Neural cell (in vitro differentiated cells): Measurements from ENCODE around the gene CENPP. TPM values are rescaled to one million over a fixed set of nuclear protein-coding genes. Genes with fewer than 3 reads are reported as not detected.

Source experiments
- H2AFZ ChIP-seq: fragments of 200-600, 300-800 bp; sonication (generic), shearing (Covaris generic); 2 replicates; pipeline ENCODE4 v1.6.0; 2014; ENCODE audit warnings: low read depth, mild to moderate bottlenecking, antibody characterized with exemption, low read length, moderate library complexity
- H3F3A ChIP-seq: fragments of 200-600 bp; shearing (Covaris generic); 2 replicates; pipeline ENCODE4 v1.6.1; 2016; ENCODE audit warnings: mild to moderate bottlenecking, moderate library complexity, mixed read lengths, antibody characterized with exemption, low read length; ENCODE audit not compliant: insufficient read depth, poor library complexity, severe bottlenecking
- H3K27ac ChIP-seq: fragments of 200-600, 300-800 bp; sonication (generic), shearing (Covaris generic); 2 replicates; pipeline ENCODE4 v1.5.1; 2014; ENCODE audit warnings: mild to moderate bottlenecking, low read length, moderate library complexity
- H3K27me3 ChIP-seq: fragments of 300-800, 200-600 bp; sonication (generic), shearing (Covaris generic); 2 replicates; pipeline ENCODE4 v1.6.0; 2014; ENCODE audit warnings: mild to moderate bottlenecking, low read depth, low read length, moderate library complexity; ENCODE audit not compliant: insufficient read depth
- H3K36me3 ChIP-seq: fragments of 300-800, 200-600 bp; sonication (generic), shearing (Covaris generic); 2 replicates; pipeline ENCODE4 v1.5.1; 2014; ENCODE audit warnings: mild to moderate bottlenecking, antibody characterized with exemption, low read length, moderate library complexity; ENCODE audit not compliant: insufficient read depth
- H3K4me2 ChIP-seq: fragments of 300-800, 200-600 bp; sonication (generic), shearing (Covaris generic); 2 replicates; pipeline ENCODE4 v1.6.0; 2014; ENCODE audit warnings: mild to moderate bottlenecking, low read length
- H3K4me3 ChIP-seq: fragments of 300-800, 200-600 bp; sonication (generic), shearing (Covaris generic); 2 replicates; pipeline ENCODE4 v1.5.1; 2014; ENCODE audit warnings: mild to moderate bottlenecking, low read length, moderate library complexity
- H3K79me2 ChIP-seq: fragments of 200-600 bp; shearing (Covaris generic); replicated peaks from 2 replicates; pipeline ENCODE4 v1.6.0; 2014; ENCODE audit warnings: mild to moderate bottlenecking, low read length, moderate library complexity; ENCODE audit not compliant: insufficient read depth
- H3K9ac ChIP-seq: fragments of 300-800, 200-600 bp; sonication (generic), shearing (Covaris generic); 2 replicates; pipeline ENCODE4 v1.6.1; 2016; ENCODE audit warnings: mild to moderate bottlenecking, low read length, mixed read lengths
- H3K9me2 ChIP-seq: fragments of 200-600 bp; shearing (Covaris generic); 2 replicates; pipeline ENCODE4 v1.6.1; 2016; ENCODE audit warnings: mild to moderate bottlenecking, low read length, mixed read lengths; ENCODE audit not compliant: insufficient read depth
- H3K9me3 ChIP-seq: fragments of 200-600, 300-800 bp; sonication (generic), shearing (Covaris generic); 2 replicates; pipeline ENCODE4 v1.6.1; 2016; ENCODE audit warnings: mild to moderate bottlenecking, mixed run types, low read length, moderate library complexity, mixed read lengths
- H4K20me1 ChIP-seq: fragments of 200-600 bp; shearing (Covaris generic); 2 replicates; pipeline ENCODE4 v1.6.1; 2016; ENCODE audit warnings: mild to moderate bottlenecking, mixed run types; ENCODE audit not compliant: insufficient read depth
- EP300 ChIP-seq: fragments of 450-650 bp; conservative IDR thresholded peaks from 2 replicates; pipeline ENCODE4 v1.6.1; 2014; ENCODE audit warnings: antibody characterized with exemption, mild to moderate bottlenecking, moderate library complexity; ENCODE audit not compliant: poor library complexity, severe bottlenecking
- EZH2 ChIP-seq: fragments of 200-600, 300-800 bp; shearing (Covaris generic), sonication (generic); IDR thresholded peaks from 2 replicates; pipeline ENCODE4 v1.6.1; 2014; ENCODE audit warnings: antibody characterized with exemption, low read length, borderline replicate concordance, mild to moderate bottlenecking; ENCODE audit not compliant: insufficient read depth, poor library complexity, severe bottlenecking
- MXI1 ChIP-seq: fragments of 450-650 bp; conservative IDR thresholded peaks from 2 replicates; pipeline ENCODE4 v1.6.1; 2014; ENCODE audit warnings: antibody characterized with exemption, mild to moderate bottlenecking; ENCODE audit not compliant: poor library complexity, severe bottlenecking
- POLR2AphosphoS5 ChIP-seq: IDR thresholded peaks from 2 replicates; pipeline ENCODE4 v1.6.1; 2012
- RAD21 ChIP-seq: fragments of 450-650 bp; conservative IDR thresholded peaks from 2 replicates; pipeline ENCODE4 v1.6.1; 2014; ENCODE audit warnings: antibody characterized with exemption, mild to moderate bottlenecking, moderate library complexity
- SMC3 ChIP-seq: fragments of 450-650 bp; conservative IDR thresholded peaks from 2 replicates; pipeline ENCODE4 v1.6.1; 2014; ENCODE audit warnings: antibody characterized with exemption, mild to moderate bottlenecking, moderate library complexity; ENCODE audit not compliant: poor library complexity
- TAF1 ChIP-seq: IDR thresholded peaks from 2 replicates; pipeline ENCODE4 v1.6.1; 2012; ENCODE audit warnings: low read depth
- polyA plus RNA-seq: library from polyadenylated mRNA; depleted of rRNA; stranded (reverse); fragments of >200 nt; gene quantifications from 2 replicates; pipeline ENCODE4 v1.2.3, GENCODE V29; 2014
- TF ChIP-seq, protein P1 (sequence below): fragments of 450-650 bp; IDR thresholded peaks from 2 replicates; pipeline ENCODE4 v1.5.1; 2014; ENCODE audit warnings: antibody characterized with exemption, mild to moderate bottlenecking, moderate library complexity; ENCODE audit not compliant: poor library complexity, severe bottlenecking
- TF ChIP-seq, protein P2 (sequence below): IDR thresholded peaks from 2 replicates; pipeline ENCODE4 v1.6.1; 2012; ENCODE audit warnings: borderline replicate concordance

Gene CENPP
- polyA plus RNA-seq, 1 donor from 2014 or later: 5.0 TPM

DNA sequence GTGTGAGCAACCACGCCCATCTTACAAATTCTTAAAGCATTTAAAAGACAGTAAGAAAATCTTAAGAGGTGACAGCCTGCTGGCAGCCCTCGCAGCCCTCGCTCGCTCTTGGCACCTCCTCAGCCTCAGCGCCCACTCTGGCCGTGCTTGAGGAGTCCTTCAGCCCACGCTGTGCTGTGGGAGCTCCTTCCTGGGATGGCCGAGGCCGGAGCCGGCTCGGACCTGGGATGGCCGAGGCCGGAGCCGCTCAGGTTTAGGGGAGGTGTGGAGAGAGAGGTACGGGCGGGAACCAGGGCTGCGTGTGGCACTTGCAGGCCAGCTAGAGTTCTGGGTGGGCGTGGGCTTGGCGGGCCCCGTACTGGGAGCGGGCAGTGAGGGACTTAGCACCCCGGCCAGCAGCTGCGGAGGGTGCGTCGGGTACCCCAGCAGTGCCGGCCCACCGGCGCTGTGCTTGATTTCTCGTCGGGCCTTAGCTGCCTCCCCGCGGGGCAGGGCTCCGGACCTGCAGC lies 219.3 kb downstream of the CENPP start:
- Histone ChIP-seq H2AFZ (no peak overlapping the region), H4K20me1 (no peaks in the 10 kb centered on the region), H3K9me3 (no peaks in the 10 kb centered on the region), H3K27ac (no peak overlapping the region), H3K4me2 (no peak overlapping the region), H3F3A (no peaks in the 10 kb centered on the region), H3K27me3 (no peaks in the 10 kb centered on the region), H3K9me2 (no peaks in the 10 kb centered on the region), H3K36me3 (no peaks in the 10 kb centered on the region), H3K4me3 (no peak overlapping the region), H3K9ac (no peak overlapping the region), H3K79me2 (no peaks in the 10 kb centered on the region)
- no peak for TF ChIP-seq SMC3
- no peak for TF ChIP-seq POLR2AphosphoS5
- no peak for TF ChIP-seq EZH2
- TF ChIP-seq MXI1: no peak
- TF ChIP-seq, protein P1, sequence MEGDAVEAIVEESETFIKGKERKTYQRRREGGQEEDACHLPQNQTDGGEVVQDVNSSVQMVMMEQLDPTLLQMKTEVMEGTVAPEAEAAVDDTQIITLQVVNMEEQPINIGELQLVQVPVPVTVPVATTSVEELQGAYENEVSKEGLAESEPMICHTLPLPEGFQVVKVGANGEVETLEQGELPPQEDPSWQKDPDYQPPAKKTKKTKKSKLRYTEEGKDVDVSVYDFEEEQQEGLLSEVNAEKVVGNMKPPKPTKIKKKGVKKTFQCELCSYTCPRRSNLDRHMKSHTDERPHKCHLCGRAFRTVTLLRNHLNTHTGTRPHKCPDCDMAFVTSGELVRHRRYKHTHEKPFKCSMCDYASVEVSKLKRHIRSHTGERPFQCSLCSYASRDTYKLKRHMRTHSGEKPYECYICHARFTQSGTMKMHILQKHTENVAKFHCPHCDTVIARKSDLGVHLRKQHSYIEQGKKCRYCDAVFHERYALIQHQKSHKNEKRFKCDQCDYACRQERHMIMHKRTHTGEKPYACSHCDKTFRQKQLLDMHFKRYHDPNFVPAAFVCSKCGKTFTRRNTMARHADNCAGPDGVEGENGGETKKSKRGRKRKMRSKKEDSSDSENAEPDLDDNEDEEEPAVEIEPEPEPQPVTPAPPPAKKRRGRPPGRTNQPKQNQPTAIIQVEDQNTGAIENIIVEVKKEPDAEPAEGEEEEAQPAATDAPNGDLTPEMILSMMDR: no peak
- no peak for TF ChIP-seq RAD21
- TF ChIP-seq EP300: no peak
- TF ChIP-seq TAF1: no peak

DNA sequence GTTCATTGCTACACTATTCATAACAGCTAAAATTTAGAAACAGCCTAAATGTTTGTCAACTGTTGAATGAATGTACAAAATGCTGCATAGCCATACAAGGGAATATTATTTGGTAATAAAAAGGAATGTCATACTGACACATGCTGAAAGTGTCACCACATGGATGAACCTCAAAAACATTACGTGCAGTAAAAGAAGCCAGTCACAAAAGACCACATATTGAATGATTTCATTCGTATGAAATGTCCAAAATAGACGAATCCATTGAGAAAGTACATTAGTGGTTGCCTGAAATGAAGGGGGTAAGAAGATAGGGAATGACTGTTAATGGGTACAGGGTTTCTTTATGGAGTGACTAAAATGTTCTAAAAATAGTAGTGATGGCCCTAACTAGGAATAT lies 221.6 kb downstream of the CENPP start:
- no peaks in the 10 kb centered on the region for H3K27me3 ChIP-seq
- no peak overlapping the region for H3K4me2 ChIP-seq
- no peak overlapping the region for H3K9ac ChIP-seq
- no peak overlapping the region for H3K27ac ChIP-seq
- H3K79me2 ChIP-seq: no peaks in the 10 kb centered on the region
- no peak overlapping the region for H3K4me3 ChIP-seq
- no peaks in the 10 kb centered on the region for H3K9me2 ChIP-seq
- no peaks in the 10 kb centered on the region for H4K20me1 ChIP-seq
- no peaks in the 10 kb centered on the region for H3F3A ChIP-seq
- TF ChIP-seq MXI1 (no peak), EP300 (no peak), POLR2AphosphoS5 (no peak), SMC3 (no peak)
- TF ChIP-seq, protein P1: no peak
- TF ChIP-seq, protein P2, sequence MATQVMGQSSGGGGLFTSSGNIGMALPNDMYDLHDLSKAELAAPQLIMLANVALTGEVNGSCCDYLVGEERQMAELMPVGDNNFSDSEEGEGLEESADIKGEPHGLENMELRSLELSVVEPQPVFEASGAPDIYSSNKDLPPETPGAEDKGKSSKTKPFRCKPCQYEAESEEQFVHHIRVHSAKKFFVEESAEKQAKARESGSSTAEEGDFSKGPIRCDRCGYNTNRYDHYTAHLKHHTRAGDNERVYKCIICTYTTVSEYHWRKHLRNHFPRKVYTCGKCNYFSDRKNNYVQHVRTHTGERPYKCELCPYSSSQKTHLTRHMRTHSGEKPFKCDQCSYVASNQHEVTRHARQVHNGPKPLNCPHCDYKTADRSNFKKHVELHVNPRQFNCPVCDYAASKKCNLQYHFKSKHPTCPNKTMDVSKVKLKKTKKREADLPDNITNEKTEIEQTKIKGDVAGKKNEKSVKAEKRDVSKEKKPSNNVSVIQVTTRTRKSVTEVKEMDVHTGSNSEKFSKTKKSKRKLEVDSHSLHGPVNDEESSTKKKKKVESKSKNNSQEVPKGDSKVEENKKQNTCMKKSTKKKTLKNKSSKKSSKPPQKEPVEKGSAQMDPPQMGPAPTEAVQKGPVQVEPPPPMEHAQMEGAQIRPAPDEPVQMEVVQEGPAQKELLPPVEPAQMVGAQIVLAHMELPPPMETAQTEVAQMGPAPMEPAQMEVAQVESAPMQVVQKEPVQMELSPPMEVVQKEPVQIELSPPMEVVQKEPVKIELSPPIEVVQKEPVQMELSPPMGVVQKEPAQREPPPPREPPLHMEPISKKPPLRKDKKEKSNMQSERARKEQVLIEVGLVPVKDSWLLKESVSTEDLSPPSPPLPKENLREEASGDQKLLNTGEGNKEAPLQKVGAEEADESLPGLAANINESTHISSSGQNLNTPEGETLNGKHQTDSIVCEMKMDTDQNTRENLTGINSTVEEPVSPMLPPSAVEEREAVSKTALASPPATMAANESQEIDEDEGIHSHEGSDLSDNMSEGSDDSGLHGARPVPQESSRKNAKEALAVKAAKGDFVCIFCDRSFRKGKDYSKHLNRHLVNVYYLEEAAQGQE: no peak
- H3K36me3 ChIP-seq: no peaks in the 10 kb centered on the region
- no peak overlapping the region for H2AFZ ChIP-seq
- no peaks in the 10 kb centered on the region for H3K9me3 ChIP-seq
